ENCODE measurements around the gene KRT5.

Gene KRT5

DNA sequence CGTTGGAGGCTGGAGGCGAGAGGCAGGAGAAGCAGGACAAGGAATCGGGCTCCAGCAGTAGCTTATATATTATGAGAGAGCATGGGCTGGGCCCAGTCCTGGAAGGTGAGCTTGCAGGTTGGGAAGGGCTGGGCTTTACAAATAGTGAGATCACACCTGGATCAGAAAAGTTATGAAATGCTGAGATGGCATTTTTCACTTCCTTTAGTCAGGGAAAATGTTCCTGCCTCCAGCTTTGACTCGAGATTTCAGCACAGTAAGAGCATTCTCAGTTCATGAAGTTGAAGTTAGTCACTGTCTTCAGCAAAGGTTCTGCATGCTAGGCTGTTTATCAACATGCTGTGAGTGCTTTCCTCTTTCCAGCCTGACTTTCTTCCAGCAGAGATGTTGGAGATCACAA is 46.4 kb downstream of the KRT5 start, which contains the start of gene KRT6C:
Gene KRT6C, minus strand, starts transcription at position 38 of the 400 bp plus-strand sequence. CDS start 68 bp downstream, outside the sequence.
- Histone ChIP-seq H3K4me3 (IDR thresholded peaks at IDR 0.05; ENCODE audit: insufficient read depth, low read depth, low read length) (no peak within 1 kb of the TSS), H4K20me1 (ENCODE audit: insufficient read depth) (no peaks in the 10 kb centered on the region), H3K27ac (no peak within 1 kb of the TSS), H3K4me1 (ENCODE audit: low read depth, poor library complexity, severe bottlenecking) (no peaks in the 10 kb centered on the region), H3K9ac (no peak within 1 kb of the TSS), H3K36me3 (ENCODE audit: insufficient read depth) (no peaks in the 10 kb centered on the region), H3K27me3 (ENCODE audit: insufficient read depth, low read depth) (no peaks in the 10 kb centered on the region; the same call in 1 of the 2 replicates), H3K4me2 (no peak within 1 kb of the TSS), H2AFZ (ENCODE audit: low read depth) (no peak within 1 kb of the TSS), H3K79me2 (ENCODE audit: insufficient read depth, low read depth) (no peaks in the 10 kb centered on the region)
- TF ChIP-seq, protein P1, sequence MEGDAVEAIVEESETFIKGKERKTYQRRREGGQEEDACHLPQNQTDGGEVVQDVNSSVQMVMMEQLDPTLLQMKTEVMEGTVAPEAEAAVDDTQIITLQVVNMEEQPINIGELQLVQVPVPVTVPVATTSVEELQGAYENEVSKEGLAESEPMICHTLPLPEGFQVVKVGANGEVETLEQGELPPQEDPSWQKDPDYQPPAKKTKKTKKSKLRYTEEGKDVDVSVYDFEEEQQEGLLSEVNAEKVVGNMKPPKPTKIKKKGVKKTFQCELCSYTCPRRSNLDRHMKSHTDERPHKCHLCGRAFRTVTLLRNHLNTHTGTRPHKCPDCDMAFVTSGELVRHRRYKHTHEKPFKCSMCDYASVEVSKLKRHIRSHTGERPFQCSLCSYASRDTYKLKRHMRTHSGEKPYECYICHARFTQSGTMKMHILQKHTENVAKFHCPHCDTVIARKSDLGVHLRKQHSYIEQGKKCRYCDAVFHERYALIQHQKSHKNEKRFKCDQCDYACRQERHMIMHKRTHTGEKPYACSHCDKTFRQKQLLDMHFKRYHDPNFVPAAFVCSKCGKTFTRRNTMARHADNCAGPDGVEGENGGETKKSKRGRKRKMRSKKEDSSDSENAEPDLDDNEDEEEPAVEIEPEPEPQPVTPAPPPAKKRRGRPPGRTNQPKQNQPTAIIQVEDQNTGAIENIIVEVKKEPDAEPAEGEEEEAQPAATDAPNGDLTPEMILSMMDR (conservative IDR thresholded peaks at IDR 0.05; ENCODE audit: low read depth, low read length), result no peak

DNA sequence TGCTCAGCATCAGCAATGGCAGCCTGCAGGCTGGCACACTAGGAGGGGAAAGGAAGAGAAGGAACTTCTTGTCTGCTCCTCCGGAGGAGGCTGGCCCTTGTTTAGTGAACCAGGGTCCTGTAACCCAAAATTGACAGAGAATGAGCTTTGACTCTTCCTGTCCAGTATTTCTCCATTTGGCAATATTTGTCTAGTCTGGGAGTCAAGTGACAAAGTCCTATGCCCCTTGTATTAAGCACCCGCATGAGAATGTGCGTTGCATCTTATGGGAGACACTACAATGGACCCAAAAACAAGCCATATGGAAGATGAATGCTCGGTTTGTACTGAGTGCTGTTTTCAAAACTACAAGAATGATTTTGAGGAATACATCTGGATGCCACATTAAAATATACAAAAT is 50.3 kb downstream of the KRT5 start:
- Histone ChIP-seq H3K4me1 (ENCODE audit: low read depth, poor library complexity, severe bottlenecking) (no peaks in the 10 kb centered on the region), H3K36me3 (ENCODE audit: insufficient read depth) (no peaks in the 10 kb centered on the region), H3K27ac (no peak overlapping the region), H3K9ac (no peak overlapping the region), H4K20me1 (ENCODE audit: insufficient read depth) (no peaks in the 10 kb centered on the region), H3K27me3 (ENCODE audit: insufficient read depth, low read depth) (no peaks in the 10 kb centered on the region; the same call in 1 of the 2 replicates), H2AFZ (ENCODE audit: low read depth) (no peak overlapping the region), H3K4me2 (no peak overlapping the region), H3K4me3 (IDR thresholded peaks at IDR 0.05; ENCODE audit: insufficient read depth, low read depth, low read length) (no peak overlapping the region), H3K79me2 (ENCODE audit: insufficient read depth, low read depth) (no peaks in the 10 kb centered on the region)
- TF ChIP-seq, protein P1 (conservative IDR thresholded peaks at IDR 0.05; ENCODE audit: low read depth, low read length), result no peak

DNA sequence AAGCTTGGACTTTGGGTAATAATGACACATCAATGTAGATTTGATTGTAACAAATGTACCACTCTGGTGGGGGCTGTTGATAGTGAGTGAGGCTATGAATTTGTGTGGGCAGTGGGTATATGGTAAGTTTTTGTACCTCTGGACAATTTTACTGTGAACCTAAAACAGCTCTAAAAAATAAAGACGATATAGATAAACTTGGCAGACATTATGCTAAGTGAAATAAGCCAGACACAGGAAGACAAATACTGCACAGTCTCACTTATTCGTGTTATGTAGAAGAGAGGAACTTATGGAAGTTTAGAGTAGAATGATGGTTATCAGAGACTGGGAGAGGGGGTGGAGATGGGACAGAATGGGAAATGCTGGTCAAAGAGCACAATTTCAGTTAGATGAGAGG is 55.3 kb downstream of the KRT5 start:
- Histone ChIP-seq H3K27me3 (ENCODE audit: insufficient read depth, low read depth) (no peaks in the 10 kb centered on the region), H3K4me2 (no peak overlapping the region), H2AFZ (ENCODE audit: low read depth) (no peak overlapping the region), H3K36me3 (ENCODE audit: insufficient read depth) (no peaks in the 10 kb centered on the region), H3K9ac (no peak overlapping the region), H3K4me1 (ENCODE audit: low read depth, poor library complexity, severe bottlenecking) (no peaks in the 10 kb centered on the region), H3K4me3 (IDR thresholded peaks at IDR 0.05; ENCODE audit: insufficient read depth, low read depth, low read length) (no peak overlapping the region), H3K27ac (no peak overlapping the region), H3K79me2 (ENCODE audit: insufficient read depth, low read depth) (no peaks in the 10 kb centered on the region), H4K20me1 (ENCODE audit: insufficient read depth) (no peaks in the 10 kb centered on the region)
- TF ChIP-seq, protein P1 (conservative IDR thresholded peaks at IDR 0.05; ENCODE audit: low read depth, low read length), result no peak

Data from KMS-11 (cell line).